Measurements from ENCODE around the gene ERC2.

The ERC2 gene

DNA sequence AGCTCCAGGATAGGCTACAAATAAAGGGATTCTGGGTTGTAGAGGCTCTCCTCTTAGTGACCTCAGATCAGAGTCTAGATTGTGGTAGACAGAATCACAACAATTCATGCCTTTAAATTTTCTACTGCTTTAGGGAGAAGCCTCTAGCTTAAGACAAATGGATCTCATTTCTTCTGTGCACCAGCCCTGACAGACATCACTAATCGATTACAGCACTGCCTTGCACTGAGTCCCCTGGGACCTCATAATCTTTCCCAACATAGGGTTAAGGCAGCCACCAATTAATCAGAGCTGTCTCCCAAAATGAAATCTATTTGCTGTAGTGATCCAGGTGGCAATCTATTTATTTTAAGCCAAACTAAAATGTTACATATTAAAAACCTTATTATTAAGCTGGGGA lies 544.6 kb downstream of the ERC2 start:
- no peak for DNase-seq (ENCODE audit: low read depth)

DNA sequence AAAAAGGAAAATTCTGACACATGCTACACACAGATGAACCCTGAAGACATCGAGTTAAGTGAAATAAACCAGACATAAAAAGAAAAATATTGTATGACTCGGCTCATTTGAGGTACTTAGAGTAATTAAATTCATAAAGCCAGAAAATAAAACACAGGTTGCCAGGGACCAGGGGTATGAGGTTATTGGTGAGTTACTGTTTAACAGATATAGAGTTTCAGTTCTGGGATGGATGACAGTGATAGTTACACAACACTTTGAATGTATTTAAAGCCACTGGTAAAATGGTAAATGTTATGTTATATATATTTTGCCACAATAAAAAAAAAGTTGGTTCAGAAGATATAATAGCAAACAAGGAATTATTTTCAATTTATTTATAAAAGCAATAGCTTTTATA lies 545.1 kb downstream of the ERC2 start:
- no peak for DNase-seq (ENCODE audit: low read depth)

DNA sequence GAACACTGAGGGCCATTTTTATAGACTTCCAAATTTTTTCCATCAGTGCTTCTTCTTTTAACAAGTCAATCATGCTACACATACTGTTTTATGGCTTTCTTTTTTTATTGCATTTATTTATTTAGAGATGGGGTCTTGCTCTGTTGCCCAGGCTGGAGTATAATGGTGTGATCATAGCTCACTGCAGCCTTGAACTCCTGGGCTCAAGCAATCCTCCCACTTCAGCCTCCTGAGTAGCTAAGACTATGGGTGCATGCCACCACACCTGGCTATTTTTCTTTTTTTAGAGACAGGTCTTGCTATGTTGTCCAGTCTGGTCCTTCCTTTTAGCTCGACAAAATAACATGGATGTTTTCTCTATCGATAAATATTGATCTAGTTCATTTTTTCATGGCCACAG lies 555.4 kb downstream of the ERC2 start:
- DNase-seq (ENCODE audit: low read depth): no peak

DNA sequence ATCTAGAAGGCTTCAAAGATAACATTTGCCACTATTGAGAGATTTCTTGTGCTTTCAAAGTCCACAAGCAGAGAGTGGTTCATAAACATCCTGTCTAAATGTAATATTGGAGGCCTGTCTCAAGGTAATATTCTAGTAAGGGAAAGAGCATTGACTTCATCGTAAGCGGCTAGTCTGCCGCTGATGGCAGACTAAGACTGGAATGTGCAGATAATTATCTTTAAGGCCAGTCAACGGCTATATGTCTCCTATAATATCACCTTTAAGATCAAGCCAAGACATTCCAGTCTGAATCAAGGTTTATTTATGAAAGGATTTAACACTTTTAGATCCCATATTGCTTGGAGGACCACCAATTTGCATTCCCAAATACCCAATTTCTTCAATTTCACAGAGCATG lies 557.0 kb downstream of the ERC2 start:
- DNase-seq (ENCODE audit: low read depth): no peak

DNA sequence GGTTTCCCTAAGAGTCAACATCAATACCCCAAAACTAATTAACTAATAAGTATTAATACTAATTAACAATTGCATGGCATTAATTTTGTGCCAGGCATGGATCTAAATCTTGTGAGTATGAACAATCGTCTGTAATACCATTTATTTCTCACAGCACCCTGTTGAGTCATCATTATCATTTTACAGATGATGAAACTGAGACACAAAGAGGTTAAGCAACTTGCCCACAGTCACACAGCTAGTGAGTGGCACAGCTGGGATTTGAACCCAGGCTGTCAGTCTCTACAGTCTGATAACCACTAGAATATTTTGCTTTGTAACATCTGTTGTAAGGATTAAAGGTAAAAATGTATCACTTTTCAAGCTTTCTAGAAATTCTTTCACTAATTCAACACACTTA lies 557.7 kb downstream of the ERC2 start:
- DNase-seq (ENCODE audit: low read depth): no peak

DNA sequence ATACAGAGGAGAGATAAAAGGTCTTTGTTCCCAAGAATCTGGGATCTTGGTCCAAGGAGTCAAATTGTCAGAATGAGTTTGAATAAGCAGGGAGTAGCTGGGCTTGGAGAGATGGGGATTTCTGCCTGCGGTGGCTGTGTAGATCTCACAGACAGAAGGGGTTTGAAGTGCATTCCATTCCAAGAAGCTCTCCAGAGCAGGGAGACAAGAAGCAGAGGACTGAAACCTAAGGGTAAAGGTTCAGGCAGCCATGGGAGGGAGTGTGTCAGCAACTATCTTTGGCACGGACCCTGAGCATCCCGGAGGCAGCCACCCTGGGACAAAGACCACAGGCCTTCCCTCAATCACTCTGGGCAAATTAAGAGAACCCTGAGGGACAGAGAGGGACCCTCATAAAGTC lies 558.9 kb downstream of the ERC2 start:
- no peak for DNase-seq (ENCODE audit: low read depth)

DNA sequence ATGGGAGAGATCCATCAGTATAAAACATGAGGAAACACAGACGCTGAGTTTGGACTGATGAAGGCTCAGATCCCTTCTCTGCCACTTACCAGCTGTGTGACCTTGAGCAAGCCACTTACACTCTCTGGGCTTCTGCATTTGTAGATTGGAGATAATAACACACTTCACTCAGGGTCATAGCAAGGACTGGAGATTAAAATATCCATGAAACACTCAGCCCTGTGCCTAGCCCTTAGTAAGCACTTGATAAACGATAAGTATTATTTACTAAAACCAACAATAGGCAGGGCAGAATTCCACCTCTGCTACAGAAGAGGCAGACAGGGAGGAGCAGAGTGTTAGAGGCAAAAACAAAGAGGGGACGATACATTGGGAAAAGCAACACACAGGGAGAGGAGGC lies 560.7 kb downstream of the ERC2 start:
- no peak for DNase-seq (ENCODE audit: low read depth)

DNA sequence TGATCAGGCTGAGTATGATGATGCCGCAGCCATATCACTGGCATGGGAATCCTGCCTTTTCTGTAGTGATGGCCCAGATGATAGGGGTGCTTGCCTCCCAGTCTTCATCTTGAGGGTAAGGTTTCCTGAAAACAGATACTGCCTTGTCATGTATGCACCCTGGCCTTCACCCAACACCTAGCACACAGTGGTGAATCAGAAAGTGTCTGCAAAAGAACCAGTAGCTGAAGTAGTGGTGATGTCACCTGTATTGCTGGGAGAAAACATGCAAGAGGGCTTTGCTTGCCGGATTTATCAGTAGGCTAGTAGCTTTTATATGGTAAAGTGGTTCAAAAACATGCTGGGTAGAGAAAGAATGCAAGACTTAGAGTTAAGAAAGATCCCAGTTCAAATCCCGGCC lies 561.4 kb downstream of the ERC2 start:
- no peak for DNase-seq (ENCODE audit: low read depth)

DNA sequence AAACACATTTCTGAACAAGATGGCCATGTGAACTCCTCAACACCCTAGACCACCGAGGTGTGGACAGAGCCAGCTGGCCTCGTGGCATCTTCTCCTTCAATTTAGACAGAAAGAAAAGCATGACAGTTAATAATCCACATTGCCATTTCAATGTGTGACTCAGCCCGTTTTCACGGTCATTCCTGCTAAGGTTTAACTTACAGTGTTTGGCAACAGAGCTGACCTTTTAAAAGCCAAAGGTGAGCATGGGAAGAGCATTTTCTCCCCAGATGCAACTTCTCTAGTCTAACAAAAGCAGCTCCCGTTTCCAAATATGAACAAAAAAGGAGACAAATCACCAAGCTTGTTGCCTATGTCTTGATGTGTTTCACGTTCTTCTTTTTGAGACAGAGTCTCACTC lies 563.6 kb downstream of the ERC2 start:
- DNase-seq (ENCODE audit: low read depth): no peak

DNA sequence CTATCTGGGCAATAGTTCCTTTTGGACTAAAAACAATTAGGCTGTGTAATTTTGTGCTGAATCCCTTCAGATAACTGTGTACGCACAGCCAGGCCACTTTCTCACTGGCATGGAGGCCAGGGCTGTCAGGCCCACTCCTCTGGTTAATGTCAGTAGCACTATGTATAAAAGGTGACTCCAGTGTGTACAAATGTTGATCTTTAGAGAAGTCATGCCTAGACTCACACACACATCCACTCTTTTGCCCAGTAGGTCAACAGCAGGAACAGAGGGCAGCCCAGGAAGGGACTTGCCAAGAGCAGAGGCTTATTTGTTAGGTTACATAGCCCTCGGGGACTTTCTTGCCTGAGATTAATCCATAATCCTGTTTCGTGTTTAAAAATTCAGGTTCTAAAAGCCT lies 564.6 kb downstream of the ERC2 start:
- no peak for DNase-seq (ENCODE audit: low read depth)

DNA sequence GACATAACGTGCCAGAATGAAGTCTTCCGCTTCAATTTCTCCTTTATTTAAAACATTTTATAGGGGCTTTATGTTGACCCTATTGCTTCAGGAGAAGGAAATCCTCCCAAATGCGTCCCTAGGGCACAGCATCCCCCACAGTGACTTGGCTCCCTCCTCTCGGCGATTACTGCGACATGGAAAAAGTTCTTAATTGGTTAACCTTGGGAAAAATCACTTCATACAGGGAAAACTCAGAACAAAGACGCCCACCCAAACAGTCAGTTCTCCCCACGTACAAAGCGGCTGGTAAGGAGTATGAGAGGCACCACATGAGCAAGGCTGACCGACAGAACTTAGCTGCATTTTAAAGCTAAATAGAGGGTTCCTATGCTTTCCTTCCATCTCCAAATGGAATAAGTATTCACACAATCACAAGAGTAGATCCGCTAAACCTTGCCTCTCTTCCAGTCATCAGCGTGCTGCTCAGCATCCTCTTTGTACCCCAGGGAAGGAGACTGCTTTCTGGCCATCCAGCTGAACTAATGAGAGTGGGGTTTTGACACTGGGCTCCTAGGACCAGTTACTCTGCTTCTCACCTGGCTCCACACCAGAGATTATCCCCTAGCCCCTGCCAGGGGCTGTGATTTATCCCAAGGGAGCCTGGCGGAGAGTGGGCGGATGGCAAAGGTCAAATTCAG lies 565.9 kb downstream of the ERC2 start:
- no peak for DNase-seq (ENCODE audit: low read depth)

DNA sequence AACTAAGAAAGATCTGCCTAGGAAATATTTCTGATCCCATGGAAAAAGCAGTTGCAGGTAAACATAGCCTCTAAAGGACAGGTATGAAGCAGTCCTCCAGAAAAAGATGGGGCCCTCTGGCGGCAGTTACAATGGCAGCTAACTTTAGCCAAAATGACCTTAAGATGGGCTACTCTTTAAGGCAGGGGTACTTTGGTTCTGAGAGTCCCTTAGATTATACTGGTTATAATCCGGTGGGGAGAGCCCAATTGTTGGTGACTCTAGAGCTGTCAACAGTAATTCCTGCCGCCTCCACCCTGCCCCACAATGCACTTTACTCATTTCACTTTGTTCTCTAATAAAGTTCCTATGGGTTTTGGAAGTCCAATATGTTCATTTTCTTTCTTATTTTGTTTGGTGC lies 568.4 kb downstream of the ERC2 start:
- no peak for DNase-seq (ENCODE audit: low read depth)

DNA sequence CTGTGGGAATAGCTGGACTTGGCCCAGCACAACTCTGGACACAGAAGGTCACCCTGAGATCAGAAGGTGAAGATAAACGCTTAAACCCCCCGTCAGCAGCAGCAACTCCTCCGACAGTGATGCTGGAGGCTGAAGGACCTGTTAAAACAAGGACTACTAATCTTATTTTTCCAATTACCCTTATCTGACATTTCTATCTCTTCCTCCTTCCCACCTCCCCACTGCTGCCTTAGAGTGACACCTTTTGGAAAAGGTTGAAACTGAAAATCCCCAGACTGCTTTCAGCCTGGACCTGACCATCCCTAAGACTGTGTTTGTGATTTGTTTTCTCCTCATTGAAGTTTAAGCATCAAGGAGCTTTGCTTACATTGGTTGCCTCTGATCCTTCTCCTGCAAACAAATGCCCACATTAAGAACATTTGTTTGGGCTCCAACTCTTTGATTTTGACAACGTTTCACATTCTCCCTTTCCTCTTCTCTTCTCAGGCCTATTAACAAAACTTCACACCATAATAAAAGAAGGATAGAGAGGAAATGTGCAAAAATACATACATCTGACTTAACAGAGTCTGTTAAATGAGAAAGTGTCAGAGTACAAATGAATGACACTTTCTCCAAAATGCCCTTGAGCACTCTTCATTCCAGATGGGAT lies 570.6 kb downstream of the ERC2 start:
- DNase-seq (ENCODE audit: low read depth): no peak

DNA sequence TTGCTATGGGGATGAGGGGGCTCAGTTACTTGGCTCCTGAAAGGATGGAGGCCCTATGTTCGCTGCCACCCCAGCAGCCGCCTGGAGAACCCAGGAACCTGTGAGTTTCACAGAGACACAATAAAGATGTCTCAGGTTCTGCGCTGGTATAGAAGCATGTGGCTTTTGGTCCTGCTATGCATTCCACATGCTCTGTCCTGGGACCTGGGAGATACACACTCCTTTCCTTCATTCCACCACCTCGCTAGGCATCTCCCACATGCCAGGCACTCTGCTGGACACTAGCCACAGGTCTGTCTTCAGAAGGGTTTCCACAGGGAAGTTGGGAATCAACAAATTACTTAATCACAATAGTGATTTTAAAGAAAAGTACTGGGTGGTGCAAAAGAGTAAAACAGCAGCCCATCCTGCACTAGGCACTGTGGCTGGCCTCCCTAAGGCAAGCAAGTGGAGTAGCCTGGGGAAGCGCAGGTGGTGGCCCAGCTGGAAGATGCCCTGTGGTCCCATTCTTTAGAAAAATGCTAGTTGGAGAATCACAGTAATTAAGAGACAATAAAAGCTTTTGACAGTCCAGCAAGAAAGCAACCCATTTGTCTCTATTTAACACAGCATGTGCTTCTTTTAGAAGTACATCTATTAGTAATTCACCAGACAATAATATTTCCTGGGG lies 572.2 kb downstream of the ERC2 start:
- no peak for DNase-seq (ENCODE audit: low read depth)

DNA sequence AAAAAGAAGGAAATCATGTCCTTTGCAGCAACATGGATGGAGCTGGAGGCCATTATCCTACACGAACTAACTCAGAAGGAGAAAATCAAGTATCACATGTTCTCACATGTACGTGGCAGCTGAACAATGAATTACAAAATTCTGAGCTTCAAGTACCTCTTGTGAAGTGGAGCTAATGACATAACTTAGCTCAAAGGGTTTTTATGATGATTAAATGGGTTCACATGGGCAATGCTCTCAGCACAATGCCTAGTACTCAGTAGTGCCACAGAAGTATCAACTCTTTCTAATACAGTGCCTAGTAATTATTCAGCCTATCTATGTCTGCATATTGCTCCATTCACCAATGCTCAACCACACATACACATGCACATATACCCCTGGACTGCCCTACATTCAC lies 573.7 kb downstream of the ERC2 start:
- DNase-seq (ENCODE audit: low read depth): no peak

DNA sequence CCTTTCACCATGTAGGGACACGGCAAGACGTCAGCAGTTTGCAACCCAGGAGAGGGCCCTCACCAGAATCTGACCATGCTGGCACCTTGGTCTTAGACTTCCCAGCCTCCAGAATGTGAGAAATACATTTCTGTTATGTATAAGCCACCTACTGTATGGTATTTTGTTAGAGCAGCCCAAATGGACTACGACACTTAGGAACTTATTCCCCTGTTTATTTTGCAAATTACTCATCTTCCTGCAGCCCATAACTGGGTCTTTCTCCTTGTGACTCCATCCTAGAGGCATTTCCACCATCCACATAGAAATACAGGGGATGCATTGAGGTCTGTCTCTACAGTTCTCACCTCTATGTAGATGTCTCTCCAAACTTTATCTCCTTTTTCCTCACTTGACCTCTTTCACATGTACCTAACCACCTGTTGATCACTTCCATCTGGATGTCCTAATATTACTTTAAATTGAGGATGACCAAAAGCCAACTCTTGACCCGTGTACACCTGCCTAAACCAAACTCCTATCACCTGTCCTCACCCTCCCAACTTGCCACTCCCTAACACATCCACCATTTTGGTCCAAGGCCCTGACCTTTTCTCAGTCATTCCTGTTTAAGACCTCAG lies 575.1 kb downstream of the ERC2 start:
- no peak for DNase-seq (ENCODE audit: low read depth)

DNA sequence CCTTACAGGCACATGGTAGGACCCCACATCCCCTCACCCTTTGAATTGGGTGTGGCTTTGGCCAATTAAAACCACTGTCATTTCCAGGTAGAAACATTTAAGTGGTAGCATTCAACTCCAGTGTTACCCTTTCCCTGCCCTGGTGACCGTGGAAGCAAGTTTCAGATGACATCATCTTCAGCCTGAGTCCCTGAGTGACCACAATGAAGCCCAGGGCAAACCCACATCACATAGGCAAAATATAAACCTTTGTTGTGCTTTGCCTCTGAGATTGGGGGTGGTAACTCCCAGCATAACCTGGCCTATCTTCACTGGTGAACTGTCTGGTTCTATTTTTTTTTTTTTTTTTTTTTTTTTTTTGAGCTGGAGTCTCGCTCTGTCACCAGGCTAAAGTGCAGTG lies 577.2 kb downstream of the ERC2 start:
- no peak for DNase-seq (ENCODE audit: low read depth)

DNA sequence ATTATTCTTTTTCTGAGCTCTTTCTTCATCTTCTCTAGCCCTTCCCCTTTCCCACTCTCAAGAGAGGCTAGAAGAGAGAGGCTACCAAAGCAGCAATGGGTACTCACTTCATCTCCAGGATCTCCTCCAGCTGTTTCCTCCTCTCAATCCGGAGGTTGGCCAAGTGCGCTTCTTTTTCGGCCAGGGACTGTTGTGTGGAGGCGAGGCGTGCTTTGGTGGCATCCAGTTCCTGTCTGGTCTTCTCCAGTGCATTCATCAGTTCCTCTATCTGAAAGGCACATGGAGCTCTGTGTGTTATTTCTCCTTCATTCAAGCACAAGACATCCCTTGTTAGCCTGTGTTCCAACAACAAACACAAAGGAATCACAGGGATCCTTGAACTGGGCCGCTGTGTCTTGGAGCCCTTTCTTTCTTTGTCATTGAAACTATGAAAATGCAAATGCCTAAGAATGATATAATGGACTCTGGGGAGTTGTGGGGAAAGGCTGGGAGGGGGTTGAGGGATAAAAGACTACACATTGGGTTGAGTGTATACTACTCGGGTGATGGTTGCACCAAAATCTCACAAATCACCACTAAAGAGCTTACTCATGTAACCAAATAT lies 579.9 kb downstream of the ERC2 start:
- no peak for DNase-seq (ENCODE audit: low read depth)

DNA sequence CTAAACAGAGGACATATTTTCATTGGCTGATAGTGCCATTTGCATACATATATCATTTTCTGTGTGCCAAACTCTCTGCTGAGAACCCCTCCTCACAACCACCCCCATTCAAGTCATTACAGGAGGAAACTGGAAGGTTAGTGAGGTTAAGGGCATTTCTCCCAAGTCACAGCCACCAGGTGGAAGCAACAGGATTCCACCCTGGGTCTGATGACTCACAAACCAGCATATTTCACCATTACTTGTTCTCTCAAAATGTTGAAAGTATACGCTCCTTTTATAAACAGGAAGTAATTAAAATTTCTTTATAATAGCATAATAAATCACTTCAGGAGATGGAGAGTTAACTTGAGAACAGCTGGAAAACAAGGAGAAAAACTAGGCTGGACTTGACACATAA lies 582.5 kb downstream of the ERC2 start:
- no peak for DNase-seq (ENCODE audit: low read depth)

DNA sequence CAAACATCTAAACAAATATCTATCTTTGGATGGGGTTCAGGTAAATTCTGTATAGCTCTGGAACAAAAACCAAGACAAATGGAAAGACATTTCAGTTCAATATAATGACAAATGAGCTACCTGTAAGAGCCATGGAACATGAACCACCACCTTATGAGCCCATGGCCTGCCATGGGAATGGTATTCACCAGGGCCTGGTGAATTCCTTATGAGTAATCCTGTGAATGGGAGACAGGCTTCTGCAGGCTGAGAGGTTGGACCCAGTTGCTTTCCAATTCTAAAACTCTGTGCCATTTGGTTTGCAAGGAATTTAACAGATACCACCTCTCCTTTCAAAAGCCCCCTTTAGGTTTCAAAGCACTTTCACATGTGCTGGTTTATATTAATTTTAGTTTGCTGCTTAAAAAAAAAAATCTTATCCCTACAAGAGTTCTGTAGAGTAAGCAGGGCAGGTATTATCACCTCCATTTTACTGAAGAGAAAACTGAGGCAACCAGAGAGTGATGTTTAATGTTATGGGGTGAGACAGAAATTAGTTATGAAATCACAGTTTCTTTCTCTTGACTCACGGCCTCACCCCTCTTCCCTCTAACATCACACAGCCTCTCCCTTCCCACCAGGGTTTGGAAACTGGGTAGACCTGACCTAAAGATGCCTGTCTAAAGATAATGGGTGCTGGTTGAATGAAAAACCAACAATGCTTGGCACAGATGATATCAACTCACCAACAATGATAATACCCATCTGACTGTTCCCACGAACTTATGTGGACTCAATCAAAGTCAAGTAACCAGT lies 583.6 kb downstream of the ERC2 start:
- DNase-seq (ENCODE audit: low read depth): no peak

DNA sequence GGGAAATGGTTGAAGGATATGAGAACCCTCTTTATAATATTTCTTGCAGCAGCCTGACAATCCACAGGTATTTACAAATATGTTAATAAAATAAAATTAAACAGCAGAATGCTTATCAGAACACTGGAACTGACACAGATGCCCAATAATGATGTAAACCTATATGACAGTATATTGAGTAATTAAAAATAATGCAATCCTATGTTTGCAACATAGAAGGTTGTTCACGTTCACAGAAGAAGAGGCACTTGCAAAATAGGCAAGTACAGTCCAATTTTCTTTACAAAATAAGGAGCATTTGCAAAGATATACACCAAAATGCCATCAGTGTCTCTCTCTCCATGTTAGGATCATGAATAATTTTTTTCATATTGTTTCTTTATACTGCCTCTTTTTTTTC lies 584.2 kb downstream of the ERC2 start:
- no peak for DNase-seq (ENCODE audit: low read depth)

DNA sequence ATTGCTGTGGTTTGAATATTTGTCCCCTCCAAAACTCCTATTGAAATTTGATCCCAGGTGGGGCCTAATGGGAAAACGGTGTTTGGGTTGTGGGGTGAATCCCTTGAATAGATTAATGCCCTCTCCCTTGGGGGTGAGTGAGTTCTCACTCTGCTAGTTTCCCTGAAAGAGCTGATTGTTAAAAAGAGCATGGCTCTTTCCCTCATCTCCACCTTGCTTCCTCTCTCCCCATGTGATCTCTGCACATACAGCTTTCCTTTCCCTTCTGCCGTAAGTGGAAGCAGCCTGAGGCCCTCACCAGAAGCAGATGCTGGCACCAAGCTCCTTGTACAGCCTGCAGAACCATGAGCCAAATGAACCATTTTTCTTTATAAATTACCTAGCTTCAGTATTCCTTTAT lies 586.3 kb downstream of the ERC2 start:
- no peak for DNase-seq (ENCODE audit: low read depth)

Data from stimulated activated CD8-positive, alpha-beta memory T cell treated with anti-CD3 and anti-CD28 coated beads, Interleukin-4, amount 100 ng/mL, for 24 hours (primary cell).